GM04503 (cell line): Measurements from ENCODE around the gene OLFML2B.

Experiments used
- DNase-seq: peaks from one replicate; pipeline ENCODE4 v3.0.0-alpha.2; 2012; ENCODE audit warnings: low read depth

OLFML2B gene

DNA sequence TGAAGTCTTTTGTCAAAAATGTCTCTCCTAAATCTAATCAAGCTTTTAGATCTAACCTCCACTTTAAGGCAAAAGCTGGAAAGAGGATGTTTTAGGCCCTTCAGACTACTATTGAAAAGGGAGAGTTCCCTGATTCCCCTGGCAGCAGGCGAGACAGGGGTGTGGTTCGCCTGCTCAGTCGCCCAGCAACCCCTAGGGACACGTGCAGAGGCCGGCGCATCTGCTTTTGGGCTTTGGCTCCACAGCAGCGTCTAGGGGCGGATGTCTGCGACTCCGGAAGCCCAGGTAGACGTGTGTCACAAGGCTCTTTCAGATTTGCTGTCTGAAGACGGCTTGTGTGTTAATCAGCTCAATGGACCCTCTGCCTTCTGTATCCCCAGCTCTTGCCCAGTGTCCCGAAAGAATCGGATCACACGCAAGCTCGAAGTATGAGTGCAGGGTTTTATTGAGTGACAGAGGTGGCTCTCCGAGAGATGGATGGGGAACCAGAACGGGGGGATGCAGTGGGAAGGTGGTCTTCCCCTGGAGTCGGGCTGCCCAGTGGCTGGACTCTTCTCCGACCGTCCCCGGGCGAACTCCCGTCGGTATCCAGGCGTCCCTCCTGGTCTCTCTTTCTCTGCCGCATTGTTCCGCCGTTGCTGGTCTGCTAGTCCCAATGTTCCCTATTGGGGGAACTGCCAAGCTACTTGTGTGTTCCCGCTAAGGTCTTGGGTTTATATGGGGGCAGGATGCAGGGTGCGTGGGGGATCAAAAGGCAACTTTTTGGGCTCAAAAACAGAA is 45.5 kb downstream of the OLFML2B start:
- DNase-seq = no peak

- DNase-seq = peak; percentile 44
Observed at GRCh38 chr1:161973924-161974845, 49.5 kb downstream of the OLFML2B start.

DNA sequence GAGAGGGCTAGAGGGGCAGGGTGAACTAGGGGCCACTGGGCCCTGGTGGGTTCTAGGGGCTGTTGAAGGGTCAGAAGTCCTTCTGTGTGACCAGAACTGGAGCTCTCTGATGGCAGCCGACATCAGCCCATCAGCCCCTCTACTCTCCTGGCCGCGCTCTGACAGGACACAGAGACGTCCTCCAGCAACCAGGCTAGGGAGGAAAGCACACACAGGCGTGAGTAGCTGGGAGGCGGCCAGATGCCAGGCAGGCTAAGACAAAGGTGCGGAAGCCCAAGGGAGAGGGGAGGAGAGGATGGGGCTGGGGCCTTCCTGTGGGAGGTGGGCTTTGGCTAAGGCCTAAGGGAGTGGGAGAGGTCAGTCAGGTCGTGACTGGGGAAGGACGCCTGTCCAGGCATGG is 50.8 kb downstream of the OLFML2B start:
- no peak for DNase-seq

GRCh38 chr1:161970633-161971032 is 53.0 kb downstream of the OLFML2B start:
- DNase-seq = no peak

DNA sequence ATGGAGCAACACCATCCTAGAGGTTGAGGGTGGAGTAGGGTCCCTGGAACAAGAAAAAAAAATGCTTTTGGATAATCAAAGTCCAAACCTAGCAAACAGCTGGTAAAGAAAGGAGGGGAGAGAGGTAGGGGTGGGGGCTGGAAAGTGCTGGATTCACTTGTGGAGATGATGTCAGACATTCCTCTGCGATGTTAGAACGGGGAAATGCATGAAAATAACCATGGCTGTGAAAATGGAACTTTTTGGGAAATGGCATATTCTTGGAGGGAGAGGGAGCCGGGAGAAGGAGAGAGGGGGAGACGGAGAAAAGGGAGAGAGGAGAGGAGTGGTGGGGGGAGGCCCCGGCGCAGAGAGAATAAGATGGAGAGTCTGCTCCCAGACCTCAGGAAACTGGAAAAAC is 53.6 kb downstream of the OLFML2B start:
- no peak for DNase-seq

GRCh38 chr1:161966067-161966466 is 57.6 kb downstream of the OLFML2B start:
- no peak for DNase-seq

DNA sequence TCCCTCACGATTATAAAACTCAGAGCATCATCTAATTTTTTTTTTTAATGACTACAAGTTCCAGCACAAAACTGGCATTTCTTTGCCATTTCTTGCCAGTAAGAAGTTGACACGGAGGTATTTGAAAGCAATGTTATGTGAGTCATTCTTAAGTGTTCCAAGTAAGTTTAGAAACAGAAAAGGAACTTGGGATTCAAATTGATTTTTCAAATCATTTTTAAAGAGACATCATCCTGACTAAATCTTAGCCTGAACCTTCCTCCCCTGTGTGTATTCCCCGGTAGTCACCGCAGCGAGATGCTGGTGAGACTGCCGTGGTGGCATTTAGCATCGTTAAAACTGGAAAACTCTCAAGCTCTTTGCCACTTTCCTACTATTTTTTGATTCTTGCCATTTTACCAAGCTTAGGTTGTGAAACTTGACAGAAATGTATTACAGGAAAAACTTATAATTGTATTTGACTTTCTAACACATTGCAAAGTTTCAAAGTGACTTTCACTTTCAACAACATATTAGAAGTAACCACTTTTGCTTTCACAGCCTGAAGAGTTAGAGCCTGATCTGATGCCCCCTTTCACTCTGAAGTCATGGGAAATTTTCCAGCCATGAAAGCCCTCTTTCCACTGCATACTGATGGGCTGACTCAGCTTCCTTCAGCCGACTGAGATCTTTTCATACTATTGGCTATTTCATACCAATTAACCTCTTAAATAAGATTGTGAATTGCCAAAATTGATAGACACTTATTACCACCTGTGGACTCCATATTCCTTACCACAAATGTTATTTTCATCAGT is 61.4 kb downstream of the OLFML2B start:
- peak; percentile 75 for DNase-seq

- no peak for DNase-seq
Observed at GRCh38 chr1:161958425-161958824, 65.2 kb downstream of the OLFML2B start.

GRCh38 chr1:161956930-161957329 is 66.7 kb downstream of the OLFML2B start:
- DNase-seq = no peak

GRCh38 chr1:161956097-161956496 is 67.6 kb downstream of the OLFML2B start:
- DNase-seq = peak; percentile 89

DNA sequence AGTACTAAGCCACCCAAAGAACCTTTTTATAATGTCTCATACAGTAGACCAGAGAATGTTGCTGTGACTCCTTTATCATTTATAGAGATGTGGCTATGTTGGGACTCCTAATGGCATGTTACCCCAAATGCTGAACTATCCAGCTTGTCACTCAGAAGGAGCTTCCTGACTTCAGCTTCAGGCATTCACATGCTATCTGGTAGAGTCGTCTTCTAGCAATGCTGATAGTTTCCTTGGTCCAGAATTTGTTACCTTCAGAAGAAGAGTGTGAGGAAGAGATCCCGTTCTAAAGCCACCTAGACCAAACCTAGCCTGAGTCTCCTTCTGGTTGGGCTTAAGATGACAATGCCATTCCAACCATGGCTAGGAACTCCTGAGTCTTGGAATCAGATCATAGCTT is 68.1 kb downstream of the OLFML2B start:
- DNase-seq = no peak

DNA sequence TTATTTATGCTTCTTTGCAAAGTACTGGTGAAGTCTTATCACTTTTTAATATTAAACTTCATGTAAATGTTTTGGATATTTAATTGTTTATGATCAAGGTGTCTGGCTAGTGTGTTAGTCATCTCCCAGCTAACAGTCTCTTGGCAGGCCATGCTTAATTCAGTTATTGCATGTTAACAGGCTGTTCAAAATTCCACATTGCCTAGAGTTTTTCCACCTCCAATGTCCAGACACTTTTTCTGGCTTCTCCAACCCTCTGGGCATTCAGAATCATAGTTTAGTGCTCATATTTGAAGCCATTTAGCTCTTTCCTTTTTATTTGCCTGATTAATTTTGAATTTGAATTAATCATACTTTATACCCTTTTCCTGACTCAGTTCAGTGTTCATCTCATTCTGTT is 69.2 kb downstream of the OLFML2B start:
- no peak for DNase-seq

GRCh38 chr1:161954050-161954449 is 69.6 kb downstream of the OLFML2B start:
- DNase-seq = no peak

- no peak for DNase-seq
Observed at GRCh38 chr1:161953256-161953920, 70.3 kb downstream of the OLFML2B start.

DNA sequence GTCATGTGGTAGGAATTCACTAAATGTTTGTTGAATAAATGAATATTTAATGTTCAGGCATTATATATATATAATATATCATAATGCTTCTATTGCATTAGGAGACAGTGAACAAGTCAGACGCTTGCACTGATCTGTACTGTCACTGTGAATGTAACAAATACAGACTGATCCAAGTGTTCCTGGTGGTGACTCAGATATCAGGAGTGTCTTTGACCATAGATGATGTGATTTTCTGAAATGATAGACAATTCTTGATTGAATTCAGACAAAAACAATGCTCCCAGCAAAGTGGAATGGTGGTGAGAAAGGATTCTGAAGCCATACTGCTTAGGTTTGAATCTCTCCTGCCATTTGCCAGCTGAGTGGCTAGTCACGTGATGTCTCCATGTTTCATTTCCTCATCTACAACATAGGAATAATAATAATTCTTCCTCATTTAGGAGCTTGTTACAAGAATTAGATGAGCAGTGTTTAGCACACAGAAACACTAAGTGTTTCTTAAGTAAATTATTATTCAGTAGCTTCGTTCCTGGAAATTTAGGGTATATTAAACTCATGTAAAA is 71.0 kb downstream of the OLFML2B start:
- no peak for DNase-seq

DNA sequence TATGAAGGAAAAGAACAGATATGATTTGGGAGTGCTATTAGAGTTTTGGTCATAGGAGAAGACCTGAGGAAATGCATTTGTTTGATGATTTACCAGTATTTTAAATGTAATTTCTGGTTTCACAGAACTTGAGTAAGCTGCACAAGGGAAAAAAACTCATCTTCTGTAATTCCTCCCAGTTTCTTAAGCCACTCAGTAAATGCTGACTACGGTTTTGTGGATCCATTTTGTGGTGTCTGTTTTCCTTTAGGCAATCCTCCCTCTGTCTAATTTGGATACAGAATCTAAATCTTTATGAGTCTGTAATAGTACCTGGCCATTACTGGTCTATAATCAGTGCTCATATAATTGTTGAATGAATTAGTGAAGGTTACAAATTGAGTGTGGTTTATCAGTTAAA is 72.0 kb downstream of the OLFML2B start:
- DNase-seq = no peak

DNA sequence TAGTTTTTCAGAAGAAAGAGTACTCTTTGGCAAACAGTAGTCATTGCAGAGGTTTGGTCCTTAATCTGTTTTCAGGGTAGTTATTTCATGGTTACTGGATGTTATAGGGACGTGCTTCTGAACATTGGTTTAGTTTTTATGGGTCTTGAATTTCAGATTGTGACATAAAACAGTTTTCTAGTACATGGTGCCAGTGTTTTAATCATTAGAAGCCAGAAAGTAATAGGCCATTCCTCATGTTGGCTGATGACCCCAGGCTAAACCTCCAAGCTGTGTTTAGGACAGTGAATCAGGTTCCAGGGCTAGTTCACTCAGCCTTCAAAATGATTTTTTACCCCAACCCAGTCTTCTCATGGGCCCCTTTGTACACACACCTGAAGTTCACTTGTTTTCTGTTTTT is 73.3 kb downstream of the OLFML2B start:
- no peak for DNase-seq

DNA sequence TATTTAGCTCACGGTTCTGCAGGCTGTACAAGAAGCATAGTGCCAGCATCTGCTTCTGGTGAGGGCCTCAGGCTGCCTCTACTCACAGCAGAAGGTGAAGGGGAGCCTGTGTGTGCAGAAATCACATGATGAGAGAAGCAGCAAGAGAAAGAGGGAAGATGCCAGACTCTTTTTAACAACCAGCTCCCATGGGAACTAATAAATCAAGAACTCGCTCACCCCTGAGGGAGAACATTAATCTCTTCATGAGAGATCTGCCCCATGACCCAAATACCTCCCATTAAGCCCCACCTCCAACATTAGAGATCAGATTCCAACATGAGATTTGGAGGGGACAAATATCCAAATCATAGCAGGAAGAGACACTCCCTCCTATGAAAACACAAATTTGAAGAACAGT is 74.1 kb downstream of the OLFML2B start:
- DNase-seq = no peak

DNA sequence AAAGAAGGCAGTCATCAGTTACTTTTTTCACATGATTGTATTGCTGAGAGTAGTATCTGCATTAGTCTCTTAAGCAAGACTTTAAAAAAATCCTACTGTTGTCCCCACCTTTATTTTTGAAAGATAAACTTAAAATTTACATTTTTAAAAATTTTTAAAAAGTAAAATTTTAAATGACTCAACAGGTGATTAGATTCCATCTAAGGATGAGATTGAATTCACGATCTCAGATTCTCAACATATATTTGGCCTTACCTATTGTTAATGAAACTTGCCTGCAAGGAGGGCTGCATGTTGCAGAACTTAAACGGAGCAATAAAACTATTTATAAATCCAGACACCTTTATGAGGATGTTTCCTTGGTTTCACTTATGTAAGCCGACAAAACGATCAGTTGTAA is 75.2 kb downstream of the OLFML2B start:
- no peak for DNase-seq

DNA sequence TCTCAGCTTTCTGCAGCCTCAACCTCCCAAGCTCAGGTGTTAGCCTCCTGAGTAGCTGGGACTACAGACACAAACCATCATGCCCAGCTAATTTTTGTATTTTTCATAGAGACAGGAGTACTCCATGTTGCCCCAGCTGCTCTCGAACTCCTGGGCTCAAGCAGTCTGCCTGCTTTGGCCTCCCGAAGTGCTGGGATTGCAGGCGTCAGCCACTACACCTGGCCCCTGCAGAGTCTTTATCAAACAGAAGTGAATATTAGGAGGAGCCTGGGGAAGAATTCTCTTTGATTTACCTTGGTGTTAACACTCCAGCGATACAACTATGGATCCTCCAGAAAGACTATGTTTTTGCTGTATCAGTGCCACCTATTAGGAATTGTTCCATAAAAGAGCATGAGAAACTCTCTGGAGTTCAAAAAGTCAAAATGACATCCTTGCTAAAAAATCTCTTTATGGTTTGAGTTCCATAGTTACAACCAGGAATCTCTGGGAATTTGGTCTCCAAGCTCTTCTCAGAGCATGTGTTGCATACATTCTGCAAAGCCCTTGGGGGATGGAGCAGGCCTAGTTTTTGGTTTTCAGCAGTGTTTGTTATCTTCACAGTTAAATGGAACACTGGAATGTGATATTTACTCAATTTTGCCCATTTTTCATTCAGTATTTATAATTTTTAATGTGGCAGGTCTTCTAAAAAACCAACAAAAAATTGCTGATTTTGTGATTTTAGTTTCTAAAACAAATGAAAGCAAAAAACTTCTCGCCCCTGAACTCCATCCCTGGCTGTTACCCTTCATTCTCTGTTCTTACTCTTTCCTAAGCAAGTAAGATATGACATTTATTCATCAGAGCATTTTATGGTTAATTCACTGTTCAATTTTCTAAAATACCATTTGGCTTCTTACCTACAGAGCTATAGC is 77.3 kb downstream of the OLFML2B start:
- peak; percentile 91 for DNase-seq
